HG03066 (cell line): ENCODE data around the gene MAML3.

ENCODE experiments used
- ATAC-seq: cut with Tn5 transposase; IDR thresholded peaks from one replicate; pipeline ENCODE4 v1.9.1; 2021; ENCODE audit warnings: low read depth; ENCODE audit not compliant: unreplicated experiment

The MAML3 gene

GRCh38 chr4:139802931-139803330 lies 351.1 kb downstream of the MAML3 start:
- no peak for ATAC-seq

- no peak for ATAC-seq
These were observed 351.5 kb downstream of the MAML3 start for GRCh38 chr4:139802488-139802887.

- ATAC-seq = no peak
These were observed 352.1 kb downstream of the MAML3 start for GRCh38 chr4:139801895-139802294.

GRCh38 chr4:139800082-139800481 lies 353.9 kb downstream of the MAML3 start:
- no peak for ATAC-seq

GRCh38 chr4:139799615-139800014 lies 354.4 kb downstream of the MAML3 start:
- no peak for ATAC-seq

- no peak for ATAC-seq
These were observed 355.5 kb downstream of the MAML3 start for GRCh38 chr4:139798456-139798855.

- ATAC-seq = no peak
These were observed 356.7 kb downstream of the MAML3 start for GRCh38 chr4:139797287-139797686.

GRCh38 chr4:139795527-139796314 lies 358.3 kb downstream of the MAML3 start:
- no peak for ATAC-seq

GRCh38 chr4:139794158-139794954 lies 359.6 kb downstream of the MAML3 start:
- no peak for ATAC-seq

- ATAC-seq = no peak
These were observed 362.3 kb downstream of the MAML3 start for GRCh38 chr4:139791681-139792080.

- no peak for ATAC-seq
These were observed 363.7 kb downstream of the MAML3 start for GRCh38 chr4:139790291-139790690.

GRCh38 chr4:139789096-139789654 lies 364.8 kb downstream of the MAML3 start:
- no peak for ATAC-seq

- ATAC-seq = no peak
These were observed 367.3 kb downstream of the MAML3 start for GRCh38 chr4:139786494-139787354.

- no peak for ATAC-seq
These were observed 368.6 kb downstream of the MAML3 start for GRCh38 chr4:139785356-139785755.

GRCh38 chr4:139783741-139784484 lies 370.1 kb downstream of the MAML3 start:
- ATAC-seq = no peak

- ATAC-seq = no peak
These were observed 371.0 kb downstream of the MAML3 start for GRCh38 chr4:139782926-139783522.

GRCh38 chr4:139781066-139781465 lies 372.9 kb downstream of the MAML3 start:
- no peak for ATAC-seq

- no peak for ATAC-seq
These were observed 374.3 kb downstream of the MAML3 start for GRCh38 chr4:139779691-139780090.

GRCh38 chr4:139777757-139778156 lies 376.2 kb downstream of the MAML3 start:
- no peak for ATAC-seq
